H1 (cell line): Measurements from ENCODE around the gene RBCK1. TPM values are rescaled to one million over a fixed set of nuclear protein-coding genes. Genes with fewer than 3 reads are reported as not detected.

Experiments used
- CTCF ChIA-PET: fragments of 300-600 bp; sonication (Branson Sonifier 250); formaldehyde crosslinking; loops from one replicate; lab custom pipeline; 2021; ENCODE audit not compliant: partially characterized antibody; lab: Charles Lee
- POLR2A ChIA-PET: fragments of 300-600 bp; sonication (Branson Sonifier 250); formaldehyde crosslinking; loops from one replicate; lab custom pipeline; 2021; ENCODE audit warnings: inconsistent platforms; ENCODE audit not compliant: partially characterized antibody; lab: Charles Lee
- DNase-seq, 2 experiments: peaks; one replicate each; pipeline versions ENCODE4 v3.0.0 to v3.0.0-alpha.2; 2010 to 2022; ENCODE audit warnings: low spot score in 2 of 2, low read depth in 1 of 2, mixed read lengths in 1 of 2
- FAIRE-seq: peaks from 2 replicates; lab custom pipeline; 2011; peaks lifted over from hg19 to GRCh38; lab: Jason Lieb, UNC
- H2AFZ ChIP-seq: 2 replicates; pipeline ENCODE4 v1.8.1; 2012; ENCODE audit warnings: low read length, inconsistent platforms
- H2AK5ac ChIP-seq: 2 replicates; pipeline ENCODE4 v1.6.1; 2013; ENCODE audit warnings: low read depth, low read length
- H2BK120ac ChIP-seq: replicated peaks from 2 replicates; pipeline ENCODE3; 2013; ENCODE audit warnings: low read depth, low read length, inconsistent platforms
- H2BK12ac ChIP-seq: 2 replicates; pipeline ENCODE4 v1.6.1; 2013; ENCODE audit warnings: low read depth, low read length
- H2BK15ac ChIP-seq: 2 replicates; pipeline ENCODE4 v1.6.1; 2013; ENCODE audit warnings: low read length
- H2BK20ac ChIP-seq: 2 replicates; pipeline ENCODE4 v1.6.1; 2013; ENCODE audit warnings: low read length
- H2BK5ac ChIP-seq: 2 replicates; pipeline ENCODE4 v1.6.1; 2013; ENCODE audit warnings: low read depth, low read length
- H3K14ac ChIP-seq: 2 replicates; pipeline ENCODE4 v1.6.1; 2013; ENCODE audit warnings: inconsistent platforms; ENCODE audit not compliant: insufficient read length
- H3K18ac ChIP-seq: 2 replicates; pipeline ENCODE4 v1.6.1; 2013; ENCODE audit warnings: low read length; ENCODE audit errors: extremely low read depth
- H3K23ac ChIP-seq: 2 replicates; pipeline ENCODE4 v1.6.1; 2013; ENCODE audit warnings: inconsistent platforms; ENCODE audit not compliant: insufficient read length
- H3K23me2 ChIP-seq: 2 replicates; pipeline ENCODE4 v1.6.1; 2013; ENCODE audit warnings: low read depth, low read length
- H3K27ac ChIP-seq: 2 replicates; pipeline ENCODE4 v1.6.1; 2011; ENCODE audit warnings: low read depth, low read length, inconsistent platforms
- H3K27me3 ChIP-seq, 4 experiments: replicated peaks in 1 of 4; 1 replicate in 1 of 4; 2 replicates in 3 of 4; pipeline versions ENCODE4 v1.6.1 to v1.8.1; 2011 to 2013; ENCODE audit warnings: low read length in 3 of 4, mild to moderate bottlenecking in 3 of 4, inconsistent platforms in 2 of 4, mixed read lengths in 2 of 4, moderate library complexity in 1 of 4; ENCODE audit not compliant: control insufficient read depth in 3 of 4, insufficient read depth in 3 of 4; ENCODE audit errors: extremely low read depth in 1 of 4
- H3K36me3 ChIP-seq, 4 experiments: 2 replicates each; pipeline versions ENCODE4 v1.6.1 to v1.8.1; 2011 to 2013; ENCODE audit warnings: mild to moderate bottlenecking in 4 of 4, low read length in 3 of 4, moderate library complexity in 2 of 4, control low read depth in 1 of 4, inconsistent platforms in 1 of 4; ENCODE audit not compliant: insufficient read depth in 4 of 4, control insufficient read depth in 2 of 4
- H3K4ac ChIP-seq: replicated peaks from 2 replicates; pipeline ENCODE3; 2013; ENCODE audit warnings: low read length, low read depth, mixed read lengths, inconsistent platforms; ENCODE audit not compliant: insufficient read length
- H3K4me1 ChIP-seq, 4 experiments: replicated peaks in 1 of 4; 1 replicate in 1 of 4; 2 replicates in 3 of 4; pipeline versions ENCODE4 v1.6.1 to v1.8.1; 2011 to 2013; ENCODE audit warnings: low read length in 3 of 4, inconsistent platforms in 2 of 4, mixed read lengths in 1 of 4; ENCODE audit not compliant: insufficient read depth in 4 of 4, control insufficient read depth in 3 of 4
- H3K4me2 ChIP-seq, 2 experiments: 2 replicates each; pipeline versions ENCODE4 v1.6.1 to v1.8.1; 2011 to 2013; ENCODE audit warnings: low read depth in 2 of 2, low read length in 2 of 2, control low read depth in 1 of 2, inconsistent platforms in 1 of 2, mild to moderate bottlenecking in 1 of 2; ENCODE audit not compliant: insufficient read depth in 1 of 2
- H3K4me3 ChIP-seq, 4 experiments: fragments of 200-600, 300-600 bp in 1 of 4; sonication (generic), shearing (Covaris generic), sonication (Bioruptor Twin) in 1 of 4; 2 replicates each; pipeline versions ENCODE4 v1.5.1 to v1.8.1; 2011 to 2016; ENCODE audit warnings: low read length in 4 of 4, low read depth in 3 of 4, control low read depth in 2 of 4, inconsistent platforms in 2 of 4, mild to moderate bottlenecking in 2 of 4, mixed read lengths in 1 of 4, moderate library complexity in 1 of 4; ENCODE audit not compliant: insufficient read depth in 2 of 4; ENCODE audit errors: extremely low read depth in 1 of 4
- H3K56ac ChIP-seq: replicated peaks from 2 replicates; pipeline ENCODE3; 2013; ENCODE audit warnings: low read depth, mild to moderate bottlenecking, mixed read lengths, low read length, inconsistent platforms; ENCODE audit not compliant: insufficient read length
- H3K79me1 ChIP-seq: 2 replicates; pipeline ENCODE4 v1.6.1; 2013; ENCODE audit warnings: low read depth, low read length, control low read depth
- H3K79me2 ChIP-seq, 2 experiments: 2 replicates each; pipeline versions ENCODE4 v1.6.1 to v1.8.1; 2012 to 2013; ENCODE audit warnings: low read length in 2 of 2, mild to moderate bottlenecking in 2 of 2, inconsistent platforms in 1 of 2; ENCODE audit not compliant: insufficient read depth in 2 of 2, control insufficient read depth in 1 of 2
- H3K9ac ChIP-seq, 4 experiments: replicated peaks in 1 of 4; 1 replicate in 1 of 4; 2 replicates in 3 of 4; pipeline versions ENCODE4 v1.6.1 to v1.8.1; 2011 to 2013; ENCODE audit warnings: low read depth in 3 of 4, low read length in 3 of 4, control low read depth in 2 of 4, mild to moderate bottlenecking in 2 of 4, moderate library complexity in 2 of 4, inconsistent platforms in 1 of 4; ENCODE audit errors: extremely low read depth in 1 of 4
- H3K9me3 ChIP-seq, 2 experiments: 2 replicates each; pipeline versions ENCODE4 v1.6.1 to v1.8.1; 2012 to 2013; ENCODE audit warnings: mild to moderate bottlenecking in 2 of 2, moderate library complexity in 2 of 2, control low read depth in 1 of 2, inconsistent platforms in 1 of 2, low read depth in 1 of 2, low read length in 1 of 2, mixed read lengths in 1 of 2; ENCODE audit not compliant: insufficient read depth in 2 of 2
- H4K20me1 ChIP-seq, 2 experiments: replicated peaks in 1 of 2; 2 replicates each; pipeline versions ENCODE3 to v1.8.1; 2011 to 2013; ENCODE audit warnings: inconsistent platforms in 2 of 2, low read length in 2 of 2, mild to moderate bottlenecking in 1 of 2; ENCODE audit not compliant: insufficient read depth in 2 of 2, control insufficient read depth in 1 of 2
- H4K5ac ChIP-seq: 2 replicates; pipeline ENCODE4 v1.6.1; 2013; ENCODE audit warnings: low read length, low read depth, mixed read lengths, inconsistent platforms; ENCODE audit not compliant: insufficient read length
- H4K8ac ChIP-seq: 2 replicates; pipeline ENCODE4 v1.8.0; 2013; ENCODE audit warnings: mild to moderate bottlenecking, moderate library complexity, low read length, inconsistent platforms; ENCODE audit not compliant: insufficient read depth; ENCODE audit errors: extremely low read depth
- H4K91ac ChIP-seq: replicated peaks from 2 replicates; pipeline ENCODE3; 2013; ENCODE audit warnings: low read length, mixed read lengths, inconsistent platforms; ENCODE audit not compliant: insufficient read length
- CBX8 ChIP-seq: fragments of 300-800, 300-1000 bp; sonication (generic); IDR thresholded peaks from 2 replicates; pipeline ENCODE4 v1.7.1; 2016; ENCODE audit warnings: low read depth, low read length, borderline replicate concordance
- CHD2 ChIP-seq: IDR thresholded peaks from 2 replicates; pipeline ENCODE4 v1.6.1; 2012; ENCODE audit warnings: low read length, improper control_type of control experiment
- EGR1 ChIP-seq: IDR thresholded peaks from 2 replicates; pipeline ENCODE4 v1.6.1; 2011; ENCODE audit warnings: low read depth, low read length, borderline replicate concordance
- NRF1 ChIP-seq: IDR thresholded peaks from 2 replicates; pipeline ENCODE4 v1.6.1; 2011; ENCODE audit warnings: mild to moderate bottlenecking, low read depth, low read length, improper control_type of control experiment
- RAD21 ChIP-seq, 2 experiments: IDR thresholded peaks in 1 of 2; conservative IDR thresholded peaks in 1 of 2; 2 replicates each; pipeline ENCODE4 v1.6.1; 2011; ENCODE audit warnings: low read depth in 2 of 2, low read length in 2 of 2, improper control_type of control experiment in 1 of 2, inconsistent platforms in 1 of 2, mild to moderate bottlenecking in 1 of 2, moderate library complexity in 1 of 2
- SIX5 ChIP-seq: IDR thresholded peaks from 2 replicates; pipeline ENCODE4 v1.6.1; 2011; ENCODE audit warnings: mild to moderate bottlenecking, low read depth, low read length
- SP4 ChIP-seq: IDR thresholded peaks from 2 replicates; pipeline ENCODE4 v1.6.1; 2012; ENCODE audit warnings: low read length, inconsistent platforms
- SUZ12 ChIP-seq: fragments of 200-600 bp; sonication (generic); IDR thresholded peaks from 2 replicates; pipeline ENCODE4 v1.6.1; 2012; ENCODE audit warnings: mild to moderate bottlenecking, inconsistent platforms, low read length, moderate library complexity, mixed read lengths
- TAF7 ChIP-seq: optimal IDR thresholded peaks from 2 replicates; pipeline ENCODE3; 2011; ENCODE audit warnings: low read depth, mild to moderate bottlenecking, inconsistent platforms, low read length, moderate library complexity, borderline replicate concordance
- WGBS, 2 experiments: shearing (Covaris generic) in 1 of 2; methylation state at CpG; one replicate each; pipeline versions ENCODE4 v1.1.6 to v1.1.7; 2013 to 2015; ENCODE audit warnings: low lambda C conversion rate in 2 of 2, mixed read lengths in 2 of 2, inconsistent platforms in 1 of 2, low coverage in 1 of 2, missing lambda C conversion rate in 1 of 2; ENCODE audit not compliant: insufficient replicate concordance in 2 of 2, insufficient coverage in 1 of 2, insufficient read length in 1 of 2; ENCODE audit errors: extremely low coverage in 1 of 2, missing lambda C conversion rate in 1 of 2; 5-methylcytosine and 5-hydroxymethylcytosine counted together
- polyA plus RNA-seq, 7 experiments: library from polyadenylated mRNA; depleted of rRNA in 3 of 7; stranded (reverse) in 5 of 7; unstranded in 2 of 7; fragments of >200 nt in 5 of 7; fragments of 200-250 nt in 2 of 7; gene quantifications; 1 replicate in 5 of 7; 2 replicates in 1 of 7; 4 replicates in 1 of 7; pipeline versions ENCODE4 v1.2.1 to v1.2.3, GENCODE V29; 2011 to 2013; ENCODE audit warnings: missing spikeins in 2 of 7, mixed read lengths in 2 of 7
- total RNA-seq: library from RNA; stranded (reverse); fragmentation: NEBNext Ultra II Directional; extraction: Animal tissue kit (Norgen Biotek cat#: 25700); gene quantifications from 2 replicates; pipeline ENCODE4 v1.2.1, GENCODE V29; 2021

RBCK1 gene
- total and polyA plus RNA-seq, 2 of the 8 experiments (the other 6 are each of a cell fraction or from before 2014, with no cell fraction given): 43.1 to 54.7 TPM

GRCh38 chr20:414161-414560, 6.1 kb downstream of the RBCK1 start:
- no peak overlapping the region for H4K91ac ChIP-seq
- H2BK20ac ChIP-seq: no peak overlapping the region
- no peak overlapping the region for H3K27ac ChIP-seq
- no peak overlapping the region for H3K18ac ChIP-seq
- H3K79me2 ChIP-seq: peaks cover 0 to 30% of the 10 kb centered on the region in 2 experiments; a peak in 2 of 4 replicates
- H3K4me1 ChIP-seq: peaks cover 0 to 1% (median under 1%) of the 10 kb centered on the region in 4 experiments; a peak in 4 of 7 replicates
- peaks cover 0 to 25% (median 12%) of the 10 kb centered on the region in 4 experiments; a peak in 7 of 8 replicates for H3K36me3 ChIP-seq
- 0 out of 2 replicates have a peak, but pooled peaks cover 1% of the 10 kb centered on the region for H3K23me2 ChIP-seq
- H3K23ac ChIP-seq: no peak overlapping the region
- no peak overlapping the region for H2BK120ac ChIP-seq
- no peak overlapping the region for H3K56ac ChIP-seq
- FAIRE-seq (no peak), DNase-seq (no peak)
- H2BK12ac ChIP-seq: no peak overlapping the region
- no peak overlapping the region for H3K14ac ChIP-seq
- H2AFZ ChIP-seq: no peak overlapping the region
- CTCF ChIA-PET: interaction anchor here (0.9 to 2.5 kb wide), 3 partner anchors 18 to 232 kb away, joined by 4 to 9 read pairs (median 6); no protein-coding TSS in a partner anchor
- no peak overlapping the region for H3K4ac ChIP-seq
- no peak overlapping the region for H2AK5ac ChIP-seq
- H3K9me3 ChIP-seq: 0 out of 4 replicates have a peak, but pooled peaks cover 0 to 3% of the 10 kb centered on the region in 2 experiments
- H3K79me1 ChIP-seq: peaks cover 4% of the 10 kb centered on the region; the same call in 1 of the 2 replicates
- H3K4me3 ChIP-seq: no peak overlapping the region
- H3K27me3 ChIP-seq: no peaks in the 10 kb centered on the region
- H3K4me2 ChIP-seq: no peak overlapping the region
- H4K8ac ChIP-seq: no peak overlapping the region; the same call in 1 of the 2 replicates
- no peak overlapping the region for H3K9ac ChIP-seq
- WGBS, 2 experiments: 89% methylated on average over 2 of the region's 2 CpGs; no CpG with 5 or more reads in 1 of the 2 experiments
- H4K5ac ChIP-seq: no peak overlapping the region
- TF ChIP-seq SUZ12: no peak
- TF ChIP-seq RAD21 (IDR thresholded peaks at IDR 0.05 in 1 of 2, conservative IDR thresholded peaks at IDR 0.05 in 1 of 2; ENCODE audit: low read depth in 2 of 2, low read length in 2 of 2): no peak
- TF ChIP-seq SP4: no peak
- TF ChIP-seq SIX5: no peak
- no peak for TF ChIP-seq CHD2
- TF ChIP-seq NRF1: no peak
- TF ChIP-seq EGR1: no peak
- TF ChIP-seq TAF7: no peak
- no peak for TF ChIP-seq CBX8
- H2BK15ac ChIP-seq: no peak overlapping the region
- POLR2A ChIA-PET: interaction anchor here (0.6 to 1.3 kb wide), 2 partner anchors 14 to 28 kb away, joined by 3 to 4 read pairs; no protein-coding TSS in a partner anchor
- no peak overlapping the region for H2BK5ac ChIP-seq
- H4K20me1 ChIP-seq: peaks cover 0 to 1% of the 10 kb centered on the region in 2 experiments
